HS-27A (cell line): ENCODE results near the gene KCNAB1.
A peak's percentile ranks its signal among the peaks of the same experiment; 100 is the strongest.

Experiments used
- DNase-seq: peaks from one replicate; pipeline ENCODE4 v3.0.0-alpha.2; 2012; ENCODE audit warnings: low read depth, missing footprints

Gene KCNAB1

DNA sequence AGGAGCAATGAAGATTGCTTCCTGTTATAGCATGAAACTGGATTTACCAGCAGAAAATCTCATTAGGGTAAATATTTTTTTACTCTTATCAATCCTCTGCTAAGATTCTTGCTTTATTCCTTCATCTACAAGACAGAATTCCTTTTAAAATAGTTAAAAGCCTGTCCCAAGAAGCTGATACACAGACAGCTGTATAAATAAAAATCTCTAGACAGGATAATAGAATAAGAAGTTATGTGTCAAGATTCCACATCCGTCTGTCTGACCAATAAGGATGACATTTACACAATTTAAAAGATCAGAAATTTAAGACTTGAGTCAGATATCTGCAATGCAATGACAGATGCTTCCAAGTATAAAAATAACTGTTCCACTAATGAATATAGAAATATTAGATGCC is 376.9 kb downstream of the KCNAB1 start:
- DNase-seq = no peak

DNA sequence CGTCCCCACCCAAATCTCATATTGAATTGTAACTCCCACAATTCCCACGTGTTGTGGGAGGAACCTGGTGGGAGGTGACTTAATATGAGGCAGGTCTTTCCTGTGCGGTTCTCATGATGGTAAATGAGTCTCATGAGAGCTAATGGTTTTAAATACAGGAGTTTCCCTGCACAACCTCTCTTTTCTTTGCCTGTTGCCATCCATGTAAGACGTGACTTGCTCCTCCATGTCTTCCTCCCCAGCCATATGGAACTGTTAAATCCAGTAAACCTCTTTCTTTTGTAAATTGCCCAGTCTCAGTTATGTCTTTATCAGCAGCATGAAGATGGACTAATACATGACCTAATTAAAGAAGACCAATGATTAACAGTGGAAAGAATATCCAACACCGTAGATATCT is 377.9 kb downstream of the KCNAB1 start:
- DNase-seq = no peak

DNA sequence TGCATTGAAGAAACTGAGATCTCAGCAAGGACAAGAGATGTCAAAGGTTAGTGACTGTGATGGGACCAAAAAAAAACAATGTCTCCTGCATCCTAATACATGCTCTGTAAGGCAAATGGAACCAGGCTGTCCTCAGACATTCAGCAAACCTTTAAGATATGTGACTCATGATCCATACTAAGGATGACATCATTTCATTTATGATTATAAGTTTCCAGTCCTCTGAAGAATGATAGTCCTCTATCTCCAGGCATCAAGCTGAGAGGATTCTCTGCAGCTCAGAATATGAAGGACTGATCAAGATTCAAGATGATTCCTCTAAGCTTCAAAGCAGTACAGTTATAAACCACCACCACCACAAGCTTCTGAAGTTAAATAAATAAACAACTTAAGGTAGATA is 386.9 kb downstream of the KCNAB1 start:
- DNase-seq = no peak

DNA sequence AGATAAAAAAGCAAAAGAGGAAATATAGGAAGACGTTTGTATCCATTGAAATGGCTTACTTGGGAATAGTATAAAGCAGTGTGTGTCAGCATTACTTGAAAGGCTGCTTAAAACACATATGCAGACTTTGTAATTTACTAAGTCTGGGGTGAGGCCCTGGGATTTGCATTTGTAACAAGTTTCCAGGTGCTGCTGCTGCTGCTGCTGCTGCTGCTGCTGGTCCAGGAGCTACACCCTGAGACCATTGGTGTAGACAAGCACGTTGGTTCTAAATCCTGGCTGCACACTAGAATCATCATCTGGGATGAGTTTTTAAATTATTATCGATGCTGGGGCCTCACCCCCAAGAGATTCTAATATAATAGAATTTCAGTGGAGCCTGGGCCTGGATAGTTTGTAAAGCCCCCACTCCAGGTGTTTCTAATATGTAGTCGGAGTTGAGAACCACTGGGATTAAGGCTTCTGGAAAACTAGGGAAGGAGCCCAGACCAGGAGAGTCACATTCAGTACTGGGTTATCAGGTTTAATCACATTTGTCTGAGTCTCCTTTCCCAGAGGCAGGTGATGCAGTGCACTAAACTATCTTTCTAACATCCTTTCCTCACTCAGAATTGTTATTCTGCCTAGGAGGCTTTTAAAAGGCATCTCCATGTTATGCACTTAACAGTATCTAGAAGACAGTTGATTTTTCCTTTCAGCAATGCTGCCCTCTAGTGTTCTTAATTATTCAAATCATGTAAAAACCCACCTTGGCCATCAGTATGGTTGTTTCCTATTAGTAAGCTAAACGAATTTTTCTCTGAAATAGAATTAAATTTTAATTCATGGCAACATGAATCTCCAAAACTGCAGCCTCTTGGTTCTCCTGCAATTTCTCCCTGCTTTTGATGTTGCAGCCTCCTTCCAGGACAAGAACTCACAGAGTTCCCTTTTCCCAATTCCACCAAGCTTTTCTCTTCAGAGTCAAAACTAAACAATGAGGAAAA is 389.1 kb downstream of the KCNAB1 start:
- DNase-seq = no peak

DNA sequence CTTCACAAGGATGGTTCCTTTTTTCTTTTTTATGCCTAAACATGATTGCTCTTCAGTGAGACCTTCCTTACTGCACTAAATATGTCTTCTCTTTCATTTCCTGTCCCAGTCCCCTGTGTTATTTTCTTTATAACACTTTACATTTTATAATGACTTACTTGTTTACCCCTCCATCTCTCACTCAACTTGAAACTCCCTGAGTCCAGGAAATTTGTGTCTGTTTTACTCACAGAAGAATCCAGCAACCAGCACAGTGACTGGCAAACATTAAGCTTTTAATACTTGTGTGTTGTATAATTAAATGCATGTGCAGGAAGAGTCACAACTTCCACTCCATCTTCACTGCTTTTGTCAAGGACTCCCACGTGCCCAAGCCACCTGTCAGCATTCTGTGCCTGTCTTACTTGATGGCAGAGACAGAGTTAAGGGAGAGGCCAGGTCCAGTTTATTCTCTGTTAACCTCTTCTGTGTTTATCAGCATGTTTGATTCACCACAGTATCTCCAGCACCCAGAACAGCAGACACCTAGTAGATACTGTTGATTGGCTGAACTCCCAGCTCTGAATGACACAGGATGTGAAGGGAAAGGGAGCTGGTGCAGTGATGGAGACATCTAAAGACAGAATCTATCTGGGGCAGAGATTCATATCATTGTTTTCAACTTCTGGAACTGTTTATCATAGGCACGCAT is 391.8 kb downstream of the KCNAB1 start:
- DNase-seq = no peak

DNA sequence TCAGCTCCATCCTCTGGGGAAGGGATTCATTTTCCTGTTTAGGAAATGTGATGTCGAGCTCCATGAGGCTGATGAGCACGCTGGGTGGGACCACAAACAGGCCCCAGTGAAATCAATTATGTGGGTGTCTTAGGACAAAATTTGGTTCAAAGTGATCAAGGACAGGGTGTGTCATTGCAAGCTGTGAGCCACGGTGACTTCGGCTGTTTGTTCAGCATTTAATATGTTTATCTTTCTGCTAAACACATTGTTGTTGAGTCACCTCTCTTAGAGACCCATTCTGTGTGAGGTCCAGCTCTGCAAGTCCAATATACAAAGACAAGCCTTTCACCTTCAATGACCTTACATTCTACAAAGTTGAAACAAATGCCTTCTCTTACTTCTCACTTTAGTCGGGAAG is 393.2 kb downstream of the KCNAB1 start:
- no peak for DNase-seq

DNA sequence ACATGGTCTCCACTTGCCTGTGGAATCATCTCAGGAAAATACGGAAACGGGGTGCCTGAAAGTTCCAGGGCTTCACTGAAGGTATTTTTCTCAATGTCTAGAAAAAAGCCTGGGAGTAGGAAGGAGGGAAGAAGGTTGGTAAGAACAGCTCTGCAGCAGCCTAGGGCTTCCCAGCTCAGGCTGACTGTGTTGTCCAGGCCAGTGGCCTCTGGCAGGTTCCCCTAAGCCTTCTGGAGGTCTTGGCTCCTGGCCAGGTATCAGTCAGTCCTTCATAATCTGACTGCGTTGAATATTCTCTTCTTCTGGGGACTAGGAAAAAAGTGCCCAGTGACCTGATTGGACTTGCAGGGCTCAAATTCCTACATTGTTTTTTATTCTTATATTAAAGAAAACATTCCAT is 395.9 kb downstream of the KCNAB1 start:
- no peak for DNase-seq

DNA sequence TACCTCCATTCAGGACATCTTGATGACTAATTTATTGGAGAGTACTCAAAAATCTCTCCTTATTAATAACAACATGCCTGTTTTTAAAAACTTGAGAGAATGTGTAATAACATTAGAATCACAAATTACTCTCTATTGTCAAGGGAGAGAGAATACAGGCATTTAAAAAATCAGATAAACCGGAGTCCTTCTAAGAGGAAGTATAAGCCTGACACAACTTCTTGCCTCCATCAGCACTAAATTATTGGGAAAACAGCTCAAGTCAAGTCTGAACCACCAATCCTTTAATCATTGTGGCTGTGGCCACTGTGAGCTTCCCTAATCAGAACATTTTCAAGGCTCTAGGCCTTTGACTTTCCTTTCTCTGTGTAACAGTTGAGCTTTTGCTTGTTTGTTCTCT is 396.6 kb downstream of the KCNAB1 start:
- no peak for DNase-seq

DNA sequence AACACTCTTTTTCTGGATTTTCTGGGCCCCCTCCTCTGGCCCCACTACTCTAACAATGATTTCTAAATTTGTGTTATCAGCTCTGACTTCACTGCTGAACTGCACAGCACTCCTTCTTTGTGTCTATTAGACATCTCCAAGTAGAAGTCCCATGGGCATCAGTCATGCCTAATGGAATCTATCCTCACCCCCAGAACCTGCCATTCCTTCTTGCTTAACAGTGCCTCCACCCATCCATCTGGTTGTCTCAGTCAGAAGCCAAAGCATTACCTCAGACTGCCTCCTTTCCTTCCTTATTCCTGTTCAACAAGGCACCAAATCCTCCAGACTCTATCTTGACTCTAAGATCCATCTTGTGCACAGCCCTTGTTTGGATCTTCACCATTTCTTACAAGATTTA is 398.3 kb downstream of the KCNAB1 start:
- DNase-seq = no peak

DNA sequence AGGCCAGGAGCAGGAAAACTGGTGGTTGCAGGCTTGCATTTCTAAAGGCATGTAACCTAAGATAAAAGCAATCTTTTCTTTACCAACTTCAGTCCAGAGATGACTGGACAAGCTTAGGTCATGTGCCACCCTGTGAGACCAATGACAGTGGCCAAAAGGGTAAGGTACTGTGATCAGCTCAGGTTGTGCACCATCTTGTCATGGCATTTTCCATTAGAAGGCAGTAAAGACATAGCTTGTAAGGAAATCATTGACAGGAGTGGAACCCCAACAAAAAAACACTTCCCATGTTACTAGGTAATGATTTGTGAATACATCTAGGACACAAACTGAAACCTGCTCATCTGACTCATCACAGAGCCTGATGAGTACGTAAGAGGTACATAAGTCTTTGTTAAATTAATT is 399.4 kb downstream of the KCNAB1 start:
- no peak for DNase-seq

DNA sequence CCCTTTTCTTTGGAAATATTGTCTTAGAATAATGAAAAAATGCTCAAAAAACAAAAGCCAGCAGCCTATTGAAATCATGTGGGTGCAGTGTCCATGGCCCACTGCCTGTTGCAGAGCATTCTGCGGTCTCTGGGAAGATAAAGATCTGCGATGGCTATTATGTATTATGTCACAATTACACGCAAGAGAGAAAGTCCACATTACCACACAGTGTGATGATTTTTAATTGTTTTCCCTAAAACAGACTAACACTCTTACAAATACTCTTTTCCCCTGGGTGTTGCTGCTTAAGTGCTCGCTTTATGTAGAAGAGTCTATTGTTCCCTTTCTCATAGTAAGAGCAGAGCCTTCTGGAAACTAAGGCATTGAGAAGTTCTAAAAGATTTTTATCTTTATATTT is 402.3 kb downstream of the KCNAB1 start:
- DNase-seq = no peak

DNA sequence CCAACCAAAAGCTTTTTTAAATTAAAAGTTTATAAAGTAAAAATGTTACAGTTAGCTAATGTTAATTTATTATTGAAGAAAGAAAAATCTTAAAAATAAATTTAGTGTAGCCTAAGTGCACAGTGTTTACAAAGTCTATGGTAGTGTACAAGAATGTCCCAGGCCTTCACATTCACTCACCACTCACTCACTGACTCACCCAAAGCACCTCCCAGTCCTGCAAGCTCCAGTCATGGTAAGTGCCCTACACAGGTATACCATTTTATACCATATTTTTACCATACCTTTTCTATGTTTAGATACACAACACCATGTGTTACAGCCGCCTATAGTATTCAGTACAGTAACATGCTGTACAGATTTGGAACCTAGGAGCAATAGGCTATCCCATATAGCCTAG is 405.4 kb downstream of the KCNAB1 start:
- no peak for DNase-seq

DNA sequence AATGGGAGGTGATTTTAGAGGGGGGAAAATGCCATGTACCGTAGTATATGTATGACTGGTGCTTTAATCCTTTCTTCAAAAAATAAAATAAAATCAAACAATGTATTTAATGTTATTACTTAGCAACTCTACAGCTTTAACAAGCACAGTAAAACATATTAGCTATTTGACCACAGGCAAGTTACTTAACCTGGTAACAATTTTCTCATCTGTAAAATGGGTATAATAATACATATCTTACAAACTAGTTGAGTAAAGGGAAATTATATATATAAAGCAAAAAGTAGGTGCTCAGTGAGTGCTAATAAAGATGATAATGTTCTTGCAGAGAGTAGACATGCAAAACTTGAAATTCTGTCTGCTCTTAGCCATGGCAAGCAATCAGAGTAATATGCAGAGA is 406.7 kb downstream of the KCNAB1 start:
- no peak for DNase-seq

DNA sequence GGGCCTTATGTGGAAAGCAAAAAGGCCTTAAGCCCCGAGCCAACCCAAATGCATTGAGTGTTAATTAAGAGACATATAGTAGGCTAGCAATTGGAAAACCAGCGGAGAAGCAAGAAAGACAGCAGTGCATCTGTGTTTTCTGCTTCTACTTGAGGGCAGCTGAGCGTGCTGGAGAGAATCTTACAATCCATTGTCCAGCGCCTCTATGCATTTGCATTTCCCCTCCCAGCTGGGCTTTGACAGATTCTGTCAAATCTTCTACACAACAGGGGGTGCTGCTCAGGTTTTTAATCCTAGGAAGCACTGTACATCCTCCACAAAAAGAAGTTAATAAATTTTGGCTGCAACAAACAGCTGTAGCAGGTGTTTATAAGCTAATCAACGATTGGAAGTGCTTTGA is 410.6 kb downstream of the KCNAB1 start:
- no peak for DNase-seq

DNA sequence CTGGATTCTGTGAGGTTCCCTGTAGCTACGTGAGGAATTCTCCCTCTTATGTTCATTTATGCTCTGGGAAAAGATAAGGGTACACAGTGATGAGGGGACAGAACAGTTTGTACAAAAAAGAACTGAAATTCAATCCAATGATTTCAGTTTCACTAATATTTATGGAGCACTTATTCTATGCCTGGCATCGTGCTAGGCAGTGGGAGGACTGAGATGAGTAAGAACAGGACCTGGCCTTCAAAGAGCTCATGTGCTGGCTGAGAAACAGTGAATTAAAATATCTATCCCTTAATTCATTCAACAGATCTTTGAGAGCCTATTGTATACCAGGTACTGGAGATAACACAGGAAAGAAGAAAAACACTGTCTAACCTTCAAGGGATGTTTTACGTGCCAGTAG is 412.4 kb downstream of the KCNAB1 start:
- no peak for DNase-seq

DNA sequence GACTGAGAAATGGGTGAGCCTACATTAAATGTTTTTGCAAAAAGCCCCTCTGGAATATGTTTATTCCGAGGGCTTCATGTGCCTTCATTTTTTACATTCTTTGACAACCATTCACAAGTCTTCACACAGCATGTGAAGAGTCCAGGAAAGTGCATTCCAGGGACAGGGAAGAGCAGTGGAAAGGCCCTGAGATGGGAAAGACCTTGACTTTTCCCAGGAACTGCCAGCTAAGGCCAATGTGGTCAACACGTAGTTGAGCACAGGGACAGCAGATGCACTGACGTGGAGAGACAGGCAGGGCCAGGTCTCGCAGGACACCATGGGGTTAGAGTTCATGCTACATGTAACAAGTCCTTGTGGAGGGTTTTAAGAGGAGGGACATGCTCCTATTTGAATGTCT is 412.8 kb downstream of the KCNAB1 start:
- no peak for DNase-seq

DNA sequence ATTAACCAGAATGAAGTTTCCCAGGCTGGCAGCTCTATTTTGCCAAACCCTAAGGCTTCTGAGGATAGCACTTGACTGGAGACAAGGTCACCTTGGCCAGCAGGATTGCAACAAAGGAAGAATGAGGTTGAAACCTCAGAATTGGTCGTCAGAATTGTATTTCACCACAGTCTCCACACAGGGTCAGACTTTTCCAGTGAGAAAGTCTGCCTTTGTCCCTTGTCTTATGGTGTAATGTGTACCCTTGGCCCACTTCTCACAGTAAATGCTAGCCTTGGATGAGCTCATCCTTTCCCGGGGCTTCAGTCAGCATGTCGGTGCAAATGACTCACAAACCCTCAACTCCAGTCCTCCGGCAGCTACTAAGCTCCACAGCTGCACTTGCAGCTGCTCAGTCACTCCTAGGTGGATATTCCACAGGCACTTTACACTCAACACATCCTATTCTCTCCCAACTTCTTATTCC is 414.8 kb downstream of the KCNAB1 start:
- DNase-seq = peak; percentile 78

DNA sequence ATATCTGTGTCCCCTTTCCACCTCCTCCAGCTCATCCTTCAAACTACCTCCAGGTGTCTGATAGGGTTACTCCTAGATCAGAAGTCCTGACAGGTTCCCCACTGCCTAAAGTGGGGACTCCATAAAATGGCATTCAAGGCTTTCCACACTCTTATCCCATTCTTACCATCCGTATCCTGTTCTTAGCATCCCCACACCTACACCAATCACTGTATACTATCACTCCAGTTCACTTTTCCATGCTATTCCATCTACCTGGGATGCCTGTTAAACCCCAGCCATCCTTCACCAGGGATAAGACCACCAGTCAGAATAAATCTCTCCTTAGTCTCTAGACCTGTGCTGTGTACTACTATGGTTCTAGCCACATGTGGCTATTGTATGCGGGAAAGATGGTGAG is 415.4 kb downstream of the KCNAB1 start:
- DNase-seq = no peak

DNA sequence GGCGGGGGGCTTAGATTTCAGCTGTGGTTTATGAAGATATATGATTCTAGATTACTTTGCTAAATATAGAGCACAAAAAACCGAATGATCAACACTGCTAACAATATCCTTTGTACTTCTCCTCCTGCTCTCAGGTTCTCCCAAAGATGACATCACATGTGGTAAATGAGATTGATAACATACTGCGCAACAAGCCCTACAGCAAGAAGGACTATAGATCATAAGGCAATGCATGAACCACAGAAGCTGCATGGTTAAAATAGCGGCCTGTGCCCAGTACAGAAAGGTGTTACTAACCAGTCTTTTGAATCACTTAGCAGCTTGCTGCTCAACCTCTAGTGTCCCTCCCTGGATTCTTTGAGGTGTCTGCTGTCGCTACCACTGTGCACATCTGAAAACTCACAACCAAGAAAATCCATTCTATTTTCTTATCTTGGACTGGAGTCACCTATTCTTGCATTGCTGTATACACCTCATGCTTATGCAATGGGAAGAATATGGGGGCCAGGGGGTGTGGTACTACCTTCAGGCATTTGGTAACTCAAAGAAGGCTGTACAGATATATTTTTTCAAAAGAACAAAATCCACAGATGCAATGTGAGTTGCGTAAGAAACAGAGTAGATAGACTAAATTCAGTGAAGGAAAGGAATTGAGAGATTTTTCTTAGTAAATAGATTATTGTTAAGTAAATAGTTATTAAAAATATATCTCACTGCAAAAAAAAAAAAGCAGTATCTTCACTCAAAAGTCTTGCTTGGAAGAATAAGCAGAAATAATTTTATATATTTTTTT is 416.3 kb downstream of the KCNAB1 start:
- no peak for DNase-seq

DNA sequence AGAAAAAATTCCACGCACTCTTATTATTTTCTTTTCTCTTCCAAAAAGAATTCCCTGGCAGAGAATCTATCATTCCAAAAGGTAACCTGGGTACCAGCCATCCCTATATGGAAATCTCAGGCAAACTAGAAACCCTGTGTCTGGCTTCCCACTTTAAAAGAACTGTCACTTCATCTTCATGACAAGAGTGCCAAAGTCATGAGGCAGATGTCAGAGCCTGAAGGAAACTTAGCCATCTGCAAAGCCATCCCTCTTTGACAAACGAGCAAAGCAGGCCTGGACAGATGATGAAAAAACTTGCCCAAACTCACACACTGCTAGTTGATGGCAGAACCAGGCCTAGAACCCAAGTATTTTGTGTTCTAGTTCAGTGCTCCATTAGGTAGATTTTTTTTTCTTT is 418.7 kb downstream of the KCNAB1 start:
- DNase-seq = no peak

DNA sequence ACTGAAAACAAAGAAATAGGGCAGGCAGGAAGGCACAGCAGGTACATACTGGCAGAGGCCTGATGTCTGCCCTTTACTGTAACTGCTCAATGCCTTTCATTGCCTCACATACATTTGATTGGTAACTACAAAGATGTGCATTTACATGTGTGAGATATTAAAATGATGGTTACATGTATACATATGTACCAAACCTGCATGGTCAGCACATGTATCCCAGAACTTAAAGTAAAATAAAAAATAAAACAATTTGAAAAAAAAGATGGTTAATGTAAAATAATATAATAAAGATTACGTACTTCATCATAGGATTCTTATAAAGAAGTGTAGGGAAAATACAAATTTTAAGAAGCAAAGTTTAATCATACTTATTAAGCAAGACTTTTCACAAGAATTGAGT is 419.4 kb downstream of the KCNAB1 start:
- DNase-seq = no peak
